Measurements from ENCODE around the gene ASZ1. TPM values are rescaled to one million over a fixed set of nuclear protein-coding genes. Genes with fewer than 3 reads are reported as not detected.
A peak's percentile ranks its signal among the peaks of the same experiment; 100 is the strongest.

The ASZ1 gene
- total RNA-seq, 1 donor from 2014 or later = not detected

- no peak for DNase-seq (ENCODE audit: low read depth)
- no peak for TF ChIP-seq CTCF (conservative IDR thresholded peaks at IDR 0.05; ENCODE audit: low read depth, low read length)
- peak overlapping the region; percentile 54 for H3K4me3 ChIP-seq (ENCODE audit: low read depth, low read length)
These were observed 102.3 kb downstream of the ASZ1 start for GRCh38 chr7:117324960-117325359.

- peak; percentile 12 for DNase-seq (ENCODE audit: low read depth)
- peak overlapping the region; percentile 54 for H3K4me3 ChIP-seq (ENCODE audit: low read depth, low read length)
- TF ChIP-seq CTCF (conservative IDR thresholded peaks at IDR 0.05; ENCODE audit: low read depth, low read length) = no peak
These were observed 103.2 kb downstream of the ASZ1 start for GRCh38 chr7:117323851-117324711.

- peak; percentile 20 for DNase-seq (ENCODE audit: low read depth)
- peak overlapping the region; percentile 54 for H3K4me3 ChIP-seq (ENCODE audit: low read depth, low read length)
- no peak for TF ChIP-seq CTCF (conservative IDR thresholded peaks at IDR 0.05; ENCODE audit: low read depth, low read length)
These were observed 103.9 kb downstream of the ASZ1 start for GRCh38 chr7:117323305-117323850.

GRCh38 chr7:117322741-117323304 lies 104.5 kb downstream of the ASZ1 start, which contains the start of gene WNT2:
Gene WNT2 (minus strand): TSS chr7:117323058. CDS start chr7:117322989, 69 bp downstream.
- no peak for TF ChIP-seq CTCF (conservative IDR thresholded peaks at IDR 0.05; ENCODE audit: low read depth, low read length)
- peak within 1 kb of the TSS; percentile 54 for H3K4me3 ChIP-seq (ENCODE audit: low read depth, low read length)
- no peak for DNase-seq (ENCODE audit: low read depth)

- no peak overlapping the region for H3K4me3 ChIP-seq (ENCODE audit: low read depth, low read length)
- TF ChIP-seq CTCF (conservative IDR thresholded peaks at IDR 0.05; ENCODE audit: low read depth, low read length) = no peak
- DNase-seq (ENCODE audit: low read depth) = no peak
These were observed 106.8 kb downstream of the ASZ1 start for GRCh38 chr7:117320523-117320922.

GRCh38 chr7:117319181-117319580 lies 108.1 kb downstream of the ASZ1 start:
- H3K4me3 ChIP-seq (ENCODE audit: low read depth, low read length) = no peak overlapping the region
- DNase-seq (ENCODE audit: low read depth) = no peak
- TF ChIP-seq CTCF (conservative IDR thresholded peaks at IDR 0.05; ENCODE audit: low read depth, low read length) = no peak

Data from epithelial cell of proximal tubule (primary cell).